ENCODE measurements around the gene SEPTIN8. TPM values are rescaled to one million over a fixed set of nuclear protein-coding genes. Genes with fewer than 3 reads are reported as not detected.

The SEPTIN8 gene
- polyA plus RNA-seq, 1 donor (not counting 4 experiments of a cell fraction or from before 2014, with no cell fraction given): 46.4 TPM

DNA sequence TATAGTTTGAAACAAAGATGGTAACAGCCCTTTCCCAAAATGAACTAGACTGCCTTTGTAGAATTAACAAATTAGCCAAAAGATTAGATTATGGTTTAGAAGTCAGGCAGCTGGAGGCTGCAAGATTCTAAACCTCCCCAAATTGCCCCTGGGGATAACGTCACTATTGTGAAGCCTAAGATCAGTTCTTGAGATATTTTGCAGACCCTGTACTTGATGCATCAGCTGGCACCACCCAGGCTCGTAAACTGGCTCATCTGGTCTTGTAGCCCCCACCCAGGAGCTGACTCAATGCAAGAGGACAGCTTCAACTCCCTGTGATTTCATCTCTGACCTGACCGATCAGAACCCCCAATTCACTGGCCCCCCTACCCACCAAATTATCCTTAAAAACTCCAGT is 31.8 kb upstream of the SEPTIN8 start:
- DNase-seq (ENCODE audit: low read depth, low spot score): no peak
- Histone ChIP-seq H3K27me3 (ENCODE audit: control insufficient read depth, extremely low read depth, insufficient read depth, low read length) (peaks cover 23% of the 10 kb centered on the region), H2AFZ (ENCODE audit: control insufficient read depth, low read length) (no peak overlapping the region)

DNA sequence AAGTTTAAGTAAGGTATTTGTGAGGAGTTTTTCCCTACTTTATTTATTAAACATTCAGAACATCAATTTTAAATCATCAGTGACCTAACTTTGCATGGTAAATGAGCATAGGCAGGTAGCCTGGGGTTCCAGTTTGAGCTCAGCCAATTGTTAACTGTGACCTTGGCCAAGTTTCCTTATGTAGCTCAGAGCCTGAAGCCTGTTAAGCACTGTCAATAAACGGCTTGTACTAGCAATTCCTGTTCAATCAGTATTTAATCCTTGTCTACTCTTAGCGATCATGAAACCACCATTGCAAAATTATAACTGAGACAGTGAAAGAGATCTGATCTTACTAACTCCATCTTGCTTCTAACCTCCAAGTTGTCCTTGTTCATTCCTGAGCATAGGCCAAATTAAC is 31.4 kb upstream of the SEPTIN8 start:
- dilution Hi-C loops (cut with MboI; ENCODE audit: extremely low pct_ligation_motif_present, low sequenced_read_pairs): no loop called here
- no peaks in the 10 kb centered on the region for H3K9me3 ChIP-seq (ENCODE audit: control insufficient read depth, low read depth, low read length)

More for the DNA sequence above, 31.8 kb upstream of the SEPTIN8 start:
- no peak overlapping the region for H3K4me3 ChIP-seq (ENCODE audit: control insufficient read depth in 2 of 3, extremely low read depth in 1 of 3, insufficient read depth in 2 of 3, low read depth in 1 of 3, low read length in 3 of 3)
- H3K9ac ChIP-seq (ENCODE audit: control insufficient read depth, extremely low read depth, insufficient read depth, low read length): no peak overlapping the region
- no peak for FAIRE-seq
- H4K20me1 ChIP-seq (ENCODE audit: control insufficient read depth, extremely low read depth, insufficient read depth, low read length): no peaks in the 10 kb centered on the region
- TF ChIP-seq, protein P1, sequence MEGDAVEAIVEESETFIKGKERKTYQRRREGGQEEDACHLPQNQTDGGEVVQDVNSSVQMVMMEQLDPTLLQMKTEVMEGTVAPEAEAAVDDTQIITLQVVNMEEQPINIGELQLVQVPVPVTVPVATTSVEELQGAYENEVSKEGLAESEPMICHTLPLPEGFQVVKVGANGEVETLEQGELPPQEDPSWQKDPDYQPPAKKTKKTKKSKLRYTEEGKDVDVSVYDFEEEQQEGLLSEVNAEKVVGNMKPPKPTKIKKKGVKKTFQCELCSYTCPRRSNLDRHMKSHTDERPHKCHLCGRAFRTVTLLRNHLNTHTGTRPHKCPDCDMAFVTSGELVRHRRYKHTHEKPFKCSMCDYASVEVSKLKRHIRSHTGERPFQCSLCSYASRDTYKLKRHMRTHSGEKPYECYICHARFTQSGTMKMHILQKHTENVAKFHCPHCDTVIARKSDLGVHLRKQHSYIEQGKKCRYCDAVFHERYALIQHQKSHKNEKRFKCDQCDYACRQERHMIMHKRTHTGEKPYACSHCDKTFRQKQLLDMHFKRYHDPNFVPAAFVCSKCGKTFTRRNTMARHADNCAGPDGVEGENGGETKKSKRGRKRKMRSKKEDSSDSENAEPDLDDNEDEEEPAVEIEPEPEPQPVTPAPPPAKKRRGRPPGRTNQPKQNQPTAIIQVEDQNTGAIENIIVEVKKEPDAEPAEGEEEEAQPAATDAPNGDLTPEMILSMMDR (optimal IDR thresholded peaks at IDR 0.05 in 1 of 3, IDR thresholded peaks at IDR 0.05 in 1 of 3, conservative IDR thresholded peaks at IDR 0.05 in 1 of 3; ENCODE audit: extremely low read depth in 1 of 3, insufficient read depth in 2 of 3, low read length in 3 of 3): no peak
- no peak for TF ChIP-seq EZH2 (IDR thresholded peaks at IDR 0.05; ENCODE audit: low read length)
- no peaks in the 10 kb centered on the region for H3K79me2 ChIP-seq (ENCODE audit: control insufficient read depth, insufficient read depth, low read length)
- H3K4me2 ChIP-seq (ENCODE audit: control insufficient read depth, extremely low read depth, insufficient read depth, low read depth, low read length): no peak overlapping the region
- no peaks in the 10 kb centered on the region for H3K36me3 ChIP-seq (ENCODE audit: control insufficient read depth in 2 of 2, extremely low read depth in 1 of 2, insufficient read depth in 2 of 2, low read length in 2 of 2)
- no peaks in the 10 kb centered on the region for H3K4me1 ChIP-seq (ENCODE audit: control insufficient read depth, extremely low read depth, insufficient read depth, low read length)
- no peaks in the 10 kb centered on the region for H3K9me1 ChIP-seq (ENCODE audit: control insufficient read depth, extremely low read depth, insufficient read depth, low read length)
- H3K9me3 ChIP-seq (ENCODE audit: control insufficient read depth, low read depth, low read length): no peaks in the 10 kb centered on the region
- H3K27ac ChIP-seq (ENCODE audit: control insufficient read depth, insufficient read depth, low read length): no peak overlapping the region
- dilution Hi-C loops (cut with MboI; ENCODE audit: extremely low pct_ligation_motif_present, low sequenced_read_pairs): no loop called here

More for the DNA sequence above, 31.4 kb upstream of the SEPTIN8 start:
- Histone ChIP-seq H4K20me1 (ENCODE audit: control insufficient read depth, extremely low read depth, insufficient read depth, low read length) (no peaks in the 10 kb centered on the region), H3K27ac (ENCODE audit: control insufficient read depth, insufficient read depth, low read length) (no peak overlapping the region), H3K4me3 (ENCODE audit: control insufficient read depth in 2 of 3, extremely low read depth in 1 of 3, insufficient read depth in 2 of 3, low read depth in 1 of 3, low read length in 3 of 3) (no peak overlapping the region), H3K27me3 (ENCODE audit: control insufficient read depth, extremely low read depth, insufficient read depth, low read length) (peaks cover 18% of the 10 kb centered on the region), H2AFZ (ENCODE audit: control insufficient read depth, low read length) (no peak overlapping the region), H3K36me3 (ENCODE audit: control insufficient read depth in 2 of 2, extremely low read depth in 1 of 2, insufficient read depth in 2 of 2, low read length in 2 of 2) (no peaks in the 10 kb centered on the region), H3K79me2 (ENCODE audit: control insufficient read depth, insufficient read depth, low read length) (no peaks in the 10 kb centered on the region), H3K9me1 (ENCODE audit: control insufficient read depth, extremely low read depth, insufficient read depth, low read length) (no peaks in the 10 kb centered on the region), H3K4me1 (ENCODE audit: control insufficient read depth, extremely low read depth, insufficient read depth, low read length) (no peaks in the 10 kb centered on the region), H3K9ac (ENCODE audit: control insufficient read depth, extremely low read depth, insufficient read depth, low read length) (no peak overlapping the region), H3K4me2 (ENCODE audit: control insufficient read depth, extremely low read depth, insufficient read depth, low read depth, low read length) (no peak overlapping the region)
- FAIRE-seq (no peak), DNase-seq (ENCODE audit: low read depth, low spot score) (no peak)
- no peak for TF ChIP-seq EZH2 (IDR thresholded peaks at IDR 0.05; ENCODE audit: low read length)
- TF ChIP-seq, protein P1 (optimal IDR thresholded peaks at IDR 0.05 in 1 of 3, IDR thresholded peaks at IDR 0.05 in 1 of 3, conservative IDR thresholded peaks at IDR 0.05 in 1 of 3; ENCODE audit: extremely low read depth in 1 of 3, insufficient read depth in 2 of 3, low read length in 3 of 3): no peak
